HEK293 (cell line): ENCODE data around the gene VOPP1.

Experiments
- CTCF ChIA-PET: fragments of 350-600 bp; formaldehyde crosslinking; extraction: SDS; loops from one replicate; lab custom pipeline; 2021; ENCODE audit warnings: antibody characterized with exemption; lab: Yijun Ruan, JAX
- POLR2A ChIA-PET: fragments of 300-600 bp; formaldehyde crosslinking; extraction: SDS; loops from one replicate; lab custom pipeline; 2020; ENCODE audit warnings: antibody characterized with exemption, inconsistent platforms; lab: Yijun Ruan, JAX
- H3K27ac ChIP-seq: fragments of 200-500 bp; sonication (Bioruptor generic); 2 replicates; pipeline ENCODE4 v1.5.1; 2014; ENCODE audit warnings: low read depth, low read length, control low read depth, inconsistent platforms; ENCODE audit errors: extremely low read depth
- H3K36me3 ChIP-seq, 2 experiments: fragments of 200-500 bp in 1 of 2; sonication (Bioruptor generic) in 1 of 2; 1 replicate in 1 of 2; 2 replicates in 1 of 2; pipeline ENCODE4 v1.5.1; 2014 to 2017; ENCODE audit warnings: inconsistent platforms in 2 of 2, low read length in 2 of 2; ENCODE audit not compliant: control insufficient read depth in 2 of 2, insufficient read depth in 1 of 2
- H3K4me1 ChIP-seq: fragments of 200-500 bp; sonication (Bioruptor generic); 2 replicates; pipeline ENCODE4 v1.5.1; 2014; ENCODE audit warnings: mild to moderate bottlenecking, low read length, inconsistent platforms; ENCODE audit not compliant: control insufficient read depth, insufficient read depth
- H3K4me3 ChIP-seq: 2 replicates; pipeline ENCODE4 v1.5.1; 2011; ENCODE audit warnings: low read depth, mild to moderate bottlenecking, control low read depth, low read length, moderate library complexity
- H3K9me3 ChIP-seq: fragments of 200-500 bp; sonication (Bioruptor generic); 2 replicates; pipeline ENCODE4 v1.5.1; 2014; ENCODE audit warnings: low read depth, low read length, inconsistent platforms; ENCODE audit not compliant: control insufficient read depth, insufficient read depth
- AEBP2 ChIP-seq: fragments of 450-650 bp; formaldehyde crosslinking; IDR thresholded peaks from 2 replicates; pipeline ENCODE4 v1.5.1; 2016; ENCODE audit warnings: missing biosample characterization, missing genetic modification characterization, borderline replicate concordance
- CTCF ChIP-seq: fragments of 450-650 bp; formaldehyde crosslinking; IDR thresholded peaks from 2 replicates; pipeline ENCODE4 v1.5.1; 2016; ENCODE audit warnings: missing biosample characterization, missing genetic modification characterization
- FEZF1 ChIP-seq: fragments of 450-650 bp; formaldehyde crosslinking; IDR thresholded peaks from 2 replicates; pipeline ENCODE4 v1.5.1; 2016; ENCODE audit warnings: missing biosample characterization, missing genetic modification characterization
- KLF17 ChIP-seq: fragments of 450-650 bp; formaldehyde crosslinking; IDR thresholded peaks from 2 replicates; pipeline ENCODE4 v1.5.1; 2016; ENCODE audit warnings: missing biosample characterization, missing genetic modification characterization
- SALL2 ChIP-seq: fragments of 450-650 bp; formaldehyde crosslinking; IDR thresholded peaks from 2 replicates; pipeline ENCODE4 v1.5.0; 2017; ENCODE audit warnings: missing biosample characterization, mild to moderate bottlenecking, missing genetic modification characterization, borderline replicate concordance
- SCRT1 ChIP-seq: fragments of 450-650 bp; formaldehyde crosslinking; IDR thresholded peaks from 2 replicates; pipeline ENCODE4 v1.5.1; 2016; ENCODE audit warnings: missing biosample characterization, missing genetic modification characterization, borderline replicate concordance
- SP2 ChIP-seq: fragments of 450-650 bp; formaldehyde crosslinking; IDR thresholded peaks from 2 replicates; pipeline ENCODE4 v1.5.1; 2016; ENCODE audit warnings: missing biosample characterization, missing genetic modification characterization
- TCF7L2 ChIP-seq: IDR thresholded peaks from 2 replicates; pipeline ENCODE4 v1.6.1; 2011; ENCODE audit warnings: low read depth, mild to moderate bottlenecking, inconsistent platforms, low read length, moderate library complexity, borderline replicate concordance
- TRIM28 ChIP-seq: IDR thresholded peaks from 2 replicates; pipeline ENCODE4 v1.6.1; 2011; ENCODE audit warnings: low read length, control low read depth, borderline replicate concordance
- YY2 ChIP-seq: fragments of 450-650 bp; formaldehyde crosslinking; IDR thresholded peaks from 2 replicates; pipeline ENCODE4 v1.5.1; 2016; ENCODE audit warnings: missing biosample characterization, missing genetic modification characterization
- ZBTB1 ChIP-seq: fragments of 450-650 bp; formaldehyde crosslinking; IDR thresholded peaks from 2 replicates; pipeline ENCODE4 v1.5.1; 2016; ENCODE audit warnings: missing biosample characterization, missing genetic modification characterization
- ZBTB26 ChIP-seq: fragments of 450-650 bp; formaldehyde crosslinking; optimal IDR thresholded peaks from 2 replicates; pipeline ENCODE3; 2016; ENCODE audit warnings: missing biosample characterization, mild to moderate bottlenecking, missing genetic modification characterization
- ZBTB48 ChIP-seq: fragments of 450-650 bp; formaldehyde crosslinking; IDR thresholded peaks from 2 replicates; pipeline ENCODE4 v1.5.1; 2016; ENCODE audit warnings: missing biosample characterization, missing genetic modification characterization
- ZNF155 ChIP-seq: fragments of 450-650 bp; formaldehyde crosslinking; IDR thresholded peaks from 2 replicates; pipeline ENCODE4 v1.5.1; 2016; ENCODE audit warnings: missing biosample characterization, missing genetic modification characterization
- ZNF169 ChIP-seq: fragments of 450-650 bp; formaldehyde crosslinking; IDR thresholded peaks from 2 replicates; pipeline ENCODE4 v1.5.1; 2016; ENCODE audit warnings: missing biosample characterization, missing genetic modification characterization
- ZNF18 ChIP-seq: fragments of 450-650 bp; formaldehyde crosslinking; IDR thresholded peaks from 2 replicates; pipeline ENCODE4 v1.5.1; 2016; ENCODE audit warnings: missing biosample characterization, missing genetic modification characterization
- ZNF292 ChIP-seq: fragments of 450-650 bp; formaldehyde crosslinking; IDR thresholded peaks from 2 replicates; pipeline ENCODE4 v1.5.1; 2016; ENCODE audit warnings: low read depth, missing biosample characterization, missing genetic modification characterization, borderline replicate concordance
- ZNF37A ChIP-seq: fragments of 450-650 bp; IDR thresholded peaks from 2 replicates; pipeline ENCODE4 v1.5.1; 2018; ENCODE audit warnings: missing biosample characterization, missing genetic modification characterization
- ZNF449 ChIP-seq: fragments of 450-650 bp; formaldehyde crosslinking; IDR thresholded peaks from 2 replicates; pipeline ENCODE4 v1.5.1; 2017; ENCODE audit warnings: missing biosample characterization, mild to moderate bottlenecking, missing genetic modification characterization, moderate library complexity
- ZNF521 ChIP-seq: fragments of 450-650 bp; formaldehyde crosslinking; IDR thresholded peaks from 2 replicates; pipeline ENCODE4 v1.5.1; 2017; ENCODE audit warnings: missing biosample characterization, mild to moderate bottlenecking, missing genetic modification characterization
- ZNF530 ChIP-seq: fragments of 450-650 bp; formaldehyde crosslinking; IDR thresholded peaks from 2 replicates; pipeline ENCODE4 v1.5.1; 2016; ENCODE audit warnings: low read depth, missing biosample characterization, missing genetic modification characterization
- ZNF561 ChIP-seq: fragments of 450-650 bp; IDR thresholded peaks from 2 replicates; pipeline ENCODE4 v1.5.1; 2018; ENCODE audit warnings: missing biosample characterization, missing genetic modification characterization, borderline replicate concordance
- ZNF571 ChIP-seq: fragments of 450-650 bp; formaldehyde crosslinking; IDR thresholded peaks from 2 replicates; pipeline ENCODE4 v1.5.0; 2017; ENCODE audit warnings: missing biosample characterization, missing genetic modification characterization
- ZNF596 ChIP-seq: fragments of 450-650 bp; IDR thresholded peaks from 2 replicates; pipeline ENCODE4 v1.5.0; 2018; ENCODE audit warnings: missing biosample characterization, mild to moderate bottlenecking, missing genetic modification characterization, moderate library complexity
- ZNF600 ChIP-seq: fragments of 450-650 bp; formaldehyde crosslinking; IDR thresholded peaks from 2 replicates; pipeline ENCODE4 v1.5.1; 2016; ENCODE audit warnings: missing biosample characterization, missing genetic modification characterization
- ZNF610 ChIP-seq: fragments of 450-650 bp; formaldehyde crosslinking; IDR thresholded peaks from 2 replicates; pipeline ENCODE4 v1.5.1; 2016; ENCODE audit warnings: missing biosample characterization, missing genetic modification characterization, borderline replicate concordance
- ZNF623 ChIP-seq: fragments of 450-650 bp; formaldehyde crosslinking; IDR thresholded peaks from 2 replicates; pipeline ENCODE4 v1.5.1; 2016; ENCODE audit warnings: missing biosample characterization, missing genetic modification characterization
- ZNF76 ChIP-seq: fragments of 450-650 bp; formaldehyde crosslinking; IDR thresholded peaks from 2 replicates; pipeline ENCODE4; 2016; ENCODE audit warnings: low read depth, missing biosample characterization, missing genetic modification characterization, borderline replicate concordance
- ZNF776 ChIP-seq: fragments of 450-650 bp; formaldehyde crosslinking; IDR thresholded peaks from 2 replicates; pipeline ENCODE4 v1.5.0; 2017; ENCODE audit warnings: missing biosample characterization, missing genetic modification characterization, borderline replicate concordance
- ZNF837 ChIP-seq: fragments of 450-650 bp; formaldehyde crosslinking; IDR thresholded peaks from 2 replicates; pipeline ENCODE4 v1.5.1; 2016; ENCODE audit warnings: missing biosample characterization, missing genetic modification characterization

VOPP1 gene

GRCh38 chr7:55484241-55484640, 88.1 kb downstream of the VOPP1 start:
- no peaks in the 10 kb centered on the region for H3K9me3 ChIP-seq
- H3K4me3 ChIP-seq, result no peak overlapping the region
- H3K27ac ChIP-seq, result no peak overlapping the region
- POLR2A ChIA-PET, result no interaction called here
- TF ChIP-seq SCRT1 (tag by site-specific recombination), result no peak
- no peak for TF ChIP-seq FEZF1
- no peak for TF ChIP-seq ZNF76 (tag by site-specific recombination)
- TF ChIP-seq ZNF37A (tag by site-specific recombination), result no peak
- TF ChIP-seq ZNF596 (tag by site-specific recombination), result no peak
- TF ChIP-seq KLF17, result no peak
- no peak for TF ChIP-seq ZNF623 (tag by site-specific recombination)
- no peak for TF ChIP-seq ZNF530 (tag by site-specific recombination)
- TF ChIP-seq ZNF776 (tag by site-specific recombination), result no peak
- no peak for TF ChIP-seq ZNF18 (tag by site-specific recombination)
- no peak for TF ChIP-seq ZNF521 (tag by site-specific recombination)
- no peak for TF ChIP-seq TRIM28
- no peak for TF ChIP-seq ZNF561
- TF ChIP-seq ZNF169, result no peak
- TF ChIP-seq SP2 (tag by site-specific recombination), result no peak
- no peak for TF ChIP-seq AEBP2
- TF ChIP-seq, all 188 proteins: peak for 0
- Histone ChIP-seq H3K36me3 (peaks cover 0 to 2% of the 10 kb centered on the region in 2 experiments; a peak in 1 of 3 replicates), H3K4me1 (no peaks in the 10 kb centered on the region)
- CTCF ChIA-PET, result no interaction called here

GRCh38 chr7:55483046-55483445, 89.3 kb downstream of the VOPP1 start:
- CTCF ChIA-PET, result no interaction called here
- Histone ChIP-seq H3K36me3 (no peaks in the 10 kb centered on the region), H3K4me1 (no peaks in the 10 kb centered on the region), H3K27ac (no peak overlapping the region), H3K9me3 (no peaks in the 10 kb centered on the region), H3K4me3 (no peak overlapping the region)
- POLR2A ChIA-PET, result no interaction called here
- no peak for TF ChIP-seq ZBTB1 (tag by site-specific recombination)
- no peak for TF ChIP-seq ZNF449
- TF ChIP-seq ZNF600 (tag by site-specific recombination), result no peak
- no peak for TF ChIP-seq CTCF
- no peak for TF ChIP-seq ZBTB26
- TF ChIP-seq YY2 (tag by site-specific recombination), result no peak
- no peak for TF ChIP-seq ZNF155
- no peak for TF ChIP-seq ZBTB48 (tag by site-specific recombination)
- TF ChIP-seq ZNF571 (tag by site-specific recombination), result no peak
- TF ChIP-seq TCF7L2, result no peak
- no peak for TF ChIP-seq SALL2
- no peak for TF ChIP-seq ZNF610 (tag by site-specific recombination)
- no peak for TF ChIP-seq ZNF837
- no peak for TF ChIP-seq ZNF292
